Measurements from ENCODE around the gene RNF41.
"Not testable (repeated sequence)": the region's sequence is repeated elsewhere in the genome, so short reads cannot be mapped to it uniquely, and the experiment has no call there.

The RNF41 gene

GRCh38 chr12:56221757-56222530 lies at the start of gene RNF41:
Gene RNF41, minus strand, starts transcription at chr12:56221922. Its CDS starts 7,875 bp downstream, at chr12:56214047.
- in situ Hi-C loops (cut with MboI; ENCODE audit: low sequenced_read_pairs) = no loop called here

- in situ Hi-C loops (cut with MboI; ENCODE audit: low sequenced_read_pairs) = no loop called here
These were observed 49.3 kb upstream of the RNF41 start for GRCh38 chr12:56271031-56271430.

- in situ Hi-C loops (cut with MboI; ENCODE audit: low sequenced_read_pairs) = no loop called here
These were observed 45.8 kb upstream of the RNF41 start for GRCh38 chr12:56267443-56268071.

GRCh38 chr12:56266693-56267442 lies 45.1 kb upstream of the RNF41 start, which contains the start of gene COQ10A:
Gene COQ10A, plus strand, starts transcription at chr12:56266942. Its CDS starts 177 bp downstream, at chr12:56267119.
- in situ Hi-C loops (cut with MboI; ENCODE audit: low sequenced_read_pairs) = no loop called here

- in situ Hi-C loops (cut with MboI; ENCODE audit: low sequenced_read_pairs) = not testable (repeated sequence)
These were observed 44.5 kb upstream of the RNF41 start for GRCh38 chr12:56266068-56266692.

- in situ Hi-C loops (cut with MboI; ENCODE audit: low sequenced_read_pairs) = not testable (repeated sequence)
These were observed 41.2 kb upstream of the RNF41 start for GRCh38 chr12:56262955-56263354.

GRCh38 chr12:56261503-56262232 lies 39.9 kb upstream of the RNF41 start:
- in situ Hi-C loops (cut with MboI; ENCODE audit: low sequenced_read_pairs) = no loop called here

- in situ Hi-C loops (cut with MboI; ENCODE audit: low sequenced_read_pairs) = no loop called here
These were observed 39.2 kb upstream of the RNF41 start for GRCh38 chr12:56260921-56261320.

- in situ Hi-C loops (cut with MboI; ENCODE audit: low sequenced_read_pairs) = no loop called here
These were observed 38.7 kb upstream of the RNF41 start for GRCh38 chr12:56260380-56260779.

- in situ Hi-C loops (cut with MboI; ENCODE audit: low sequenced_read_pairs) = no loop called here
These were observed 37.1 kb upstream of the RNF41 start for GRCh38 chr12:56258820-56259183.

- in situ Hi-C loops (cut with MboI; ENCODE audit: low sequenced_read_pairs) = no loop called here
These were observed 36.5 kb upstream of the RNF41 start, which contains the start of gene ANKRD52 for GRCh38 chr12:56258068-56258819. Gene ANKRD52, minus strand, starts transcription at chr12:56258384. Its CDS starts 115 bp downstream, at chr12:56258269.

- in situ Hi-C loops (cut with MboI; ENCODE audit: low sequenced_read_pairs) = no loop called here
These were observed 35.9 kb upstream of the RNF41 start for GRCh38 chr12:56257491-56258067.

- in situ Hi-C loops (cut with MboI; ENCODE audit: low sequenced_read_pairs) = no loop called here
These were observed 35.3 kb upstream of the RNF41 start for GRCh38 chr12:56257071-56257470.

- in situ Hi-C loops (cut with MboI; ENCODE audit: low sequenced_read_pairs) = no loop called here
These were observed 34.7 kb upstream of the RNF41 start for GRCh38 chr12:56256326-56256960.

- in situ Hi-C loops (cut with MboI; ENCODE audit: low sequenced_read_pairs) = no loop called here
These were observed 33.9 kb upstream of the RNF41 start for GRCh38 chr12:56255671-56256070.

- in situ Hi-C loops (cut with MboI; ENCODE audit: low sequenced_read_pairs) = no loop called here
These were observed 31.4 kb upstream of the RNF41 start for GRCh38 chr12:56253091-56253490.

- in situ Hi-C loops (cut with MboI; ENCODE audit: low sequenced_read_pairs) = no loop called here
These were observed 30.9 kb upstream of the RNF41 start for GRCh38 chr12:56252649-56253048.

GRCh38 chr12:56248711-56249110 lies 27.0 kb upstream of the RNF41 start:
- in situ Hi-C loops (cut with MboI; ENCODE audit: low sequenced_read_pairs) = no loop called here

- in situ Hi-C loops (cut with MboI; ENCODE audit: low sequenced_read_pairs) = no loop called here
These were observed 26.2 kb upstream of the RNF41 start for GRCh38 chr12:56247923-56248322.
